ENCODE data around the gene VAMP3.
"Not testable (repeated sequence)": the region's sequence is repeated elsewhere in the genome, so short reads cannot be mapped to it uniquely, and the experiment has no call there.

The VAMP3 gene

DNA sequence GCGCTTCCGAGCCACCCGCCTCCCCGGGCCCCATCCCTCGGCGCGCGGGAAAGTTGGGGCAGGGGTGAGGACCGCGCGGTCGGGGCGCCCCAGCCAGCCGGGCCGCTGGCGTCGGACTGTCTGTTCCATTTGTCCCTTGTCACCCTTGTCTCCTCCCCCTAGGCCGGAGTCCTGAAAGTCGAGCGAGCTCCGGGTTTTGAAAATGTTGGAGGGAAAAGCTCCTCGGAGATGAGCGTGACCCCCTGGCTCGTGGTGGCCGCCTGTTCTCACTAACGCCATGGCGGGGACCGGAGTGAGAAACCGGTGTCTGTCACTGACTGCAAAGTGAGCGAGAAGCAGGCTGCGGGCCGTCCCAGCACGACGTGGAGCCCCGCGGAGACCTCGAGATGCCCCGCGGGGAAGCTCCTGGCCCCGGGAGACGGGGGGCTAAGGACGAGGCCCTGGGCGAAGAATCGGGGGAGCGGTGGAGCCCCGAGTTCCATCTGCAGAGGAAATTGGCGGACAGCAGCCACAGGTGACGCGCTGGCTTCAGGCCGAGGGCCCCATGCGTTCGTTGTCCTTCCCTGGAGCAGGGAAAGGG, 13.5 kb downstream of the VAMP3 start:
- no peak for TF ChIP-seq CTCF (conservative IDR thresholded peaks at IDR 0.05; ENCODE audit: low read depth, low read length)
- Histone ChIP-seq H3K9ac (no peak overlapping the region), H3K4me2 (no peak overlapping the region), H2AFZ (ENCODE audit: low read depth) (no peak overlapping the region), H3K36me3 (ENCODE audit: insufficient read depth) (no peaks in the 10 kb centered on the region), H3K4me1 (ENCODE audit: low read depth, poor library complexity, severe bottlenecking) (peaks cover 8% of the 10 kb centered on the region), H3K4me3 (IDR thresholded peaks at IDR 0.05; ENCODE audit: insufficient read depth, low read depth, low read length) (no peak overlapping the region), H3K27me3 (ENCODE audit: insufficient read depth, low read depth) (no peaks in the 10 kb centered on the region), H3K27ac (no peak overlapping the region), H4K20me1 (ENCODE audit: insufficient read depth) (no peaks in the 10 kb centered on the region), H3K79me2 (ENCODE audit: insufficient read depth, low read depth) (no peaks in the 10 kb centered on the region)

GRCh38 chr1:7785108-7785507, 14.0 kb downstream of the VAMP3 start:
- no peak overlapping the region for H3K4me3 ChIP-seq (IDR thresholded peaks at IDR 0.05; ENCODE audit: insufficient read depth, low read depth, low read length)
- no peaks in the 10 kb centered on the region for H3K36me3 ChIP-seq (ENCODE audit: insufficient read depth)
- no peak overlapping the region for H3K9ac ChIP-seq
- no peak overlapping the region for H3K4me2 ChIP-seq
- H3K27ac ChIP-seq = no peak overlapping the region
- TF ChIP-seq CTCF (conservative IDR thresholded peaks at IDR 0.05; ENCODE audit: low read depth, low read length) = no peak
- no peaks in the 10 kb centered on the region for H3K27me3 ChIP-seq (ENCODE audit: insufficient read depth, low read depth)
- H2AFZ ChIP-seq (ENCODE audit: low read depth) = no peak overlapping the region
- peaks cover 8% of the 10 kb centered on the region for H3K4me1 ChIP-seq (ENCODE audit: low read depth, poor library complexity, severe bottlenecking)
- no peaks in the 10 kb centered on the region for H4K20me1 ChIP-seq (ENCODE audit: insufficient read depth)
- no peaks in the 10 kb centered on the region for H3K79me2 ChIP-seq (ENCODE audit: insufficient read depth, low read depth)

GRCh38 chr1:7786795-7787194, 15.7 kb downstream of the VAMP3 start:
- H3K27ac ChIP-seq = no peak overlapping the region
- H3K9ac ChIP-seq = no peak overlapping the region
- H3K4me1 ChIP-seq (ENCODE audit: low read depth, poor library complexity, severe bottlenecking) = peaks cover 8% of the 10 kb centered on the region
- no peak overlapping the region for H3K4me3 ChIP-seq (IDR thresholded peaks at IDR 0.05; ENCODE audit: insufficient read depth, low read depth, low read length)
- no peak overlapping the region for H2AFZ ChIP-seq (ENCODE audit: low read depth)
- no peak overlapping the region for H3K4me2 ChIP-seq
- H3K27me3 ChIP-seq (ENCODE audit: insufficient read depth, low read depth) = no peaks in the 10 kb centered on the region
- TF ChIP-seq CTCF (conservative IDR thresholded peaks at IDR 0.05; ENCODE audit: low read depth, low read length) = no peak
- H4K20me1 ChIP-seq (ENCODE audit: insufficient read depth) = no peaks in the 10 kb centered on the region
- no peaks in the 10 kb centered on the region for H3K79me2 ChIP-seq (ENCODE audit: insufficient read depth, low read depth)
- H3K36me3 ChIP-seq (ENCODE audit: insufficient read depth) = no peaks in the 10 kb centered on the region

GRCh38 chr1:7789828-7790227, 18.7 kb downstream of the VAMP3 start:
- no peak overlapping the region for H3K4me3 ChIP-seq (IDR thresholded peaks at IDR 0.05; ENCODE audit: insufficient read depth, low read depth, low read length)

DNA sequence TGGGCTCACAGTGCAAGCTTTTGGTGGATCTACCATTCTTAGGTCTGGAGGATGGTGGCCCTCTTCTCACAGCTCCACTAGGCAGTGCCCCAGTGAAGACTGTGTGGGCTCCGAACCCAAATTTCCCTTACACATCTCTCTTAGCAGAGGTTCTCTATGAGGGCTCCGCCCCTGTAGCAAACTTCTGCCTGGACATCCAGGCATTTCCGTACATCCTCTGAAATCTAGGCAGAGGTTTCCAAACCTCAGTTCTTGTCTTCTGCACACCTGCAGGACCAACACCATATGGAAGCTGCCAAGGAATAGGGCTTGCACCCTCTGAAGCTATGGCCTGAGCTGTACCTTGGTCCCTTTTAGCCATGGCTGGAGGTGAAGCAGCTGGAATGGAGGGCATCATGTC, 19.9 kb downstream of the VAMP3 start:
- H2AFZ ChIP-seq (ENCODE audit: low read depth); H3K27me3 ChIP-seq (ENCODE audit: insufficient read depth, low read depth); H4K20me1 ChIP-seq (ENCODE audit: insufficient read depth); H3K4me2 ChIP-seq; H3K4me3 ChIP-seq (IDR thresholded peaks at IDR 0.05; ENCODE audit: insufficient read depth, low read depth, low read length); H3K27ac ChIP-seq; H3K36me3 ChIP-seq (ENCODE audit: insufficient read depth); H3K79me2 ChIP-seq (ENCODE audit: insufficient read depth, low read depth); H3K9ac ChIP-seq; H3K4me1 ChIP-seq (ENCODE audit: low read depth, poor library complexity, severe bottlenecking): not testable (repeated sequence)

More at GRCh38 chr1:7789828-7790227, 18.7 kb downstream of the VAMP3 start:
- Histone ChIP-seq H2AFZ (ENCODE audit: low read depth) (no peak overlapping the region), H3K4me1 (ENCODE audit: low read depth, poor library complexity, severe bottlenecking) (no peaks in the 10 kb centered on the region), H3K9ac (no peak overlapping the region), H3K27me3 (ENCODE audit: insufficient read depth, low read depth) (no peaks in the 10 kb centered on the region), H3K36me3 (ENCODE audit: insufficient read depth) (no peaks in the 10 kb centered on the region), H3K79me2 (ENCODE audit: insufficient read depth, low read depth) (no peaks in the 10 kb centered on the region), H4K20me1 (ENCODE audit: insufficient read depth) (no peaks in the 10 kb centered on the region), H3K27ac (no peak overlapping the region), H3K4me2 (no peak overlapping the region)
- TF ChIP-seq CTCF (conservative IDR thresholded peaks at IDR 0.05; ENCODE audit: low read depth, low read length) = no peak
